HepG2 (cell line): ENCODE results near the gene CHST13. TPM values are rescaled to one million over a fixed set of nuclear protein-coding genes. Genes with fewer than 3 reads are reported as not detected.

ENCODE experiments used
- CCAR2 ChIP-seq: fragments of 200-400 bp; formaldehyde crosslinking; optimal IDR thresholded peaks from 2 replicates; pipeline ENCODE3; 2018; ENCODE audit warnings: low read depth, mild to moderate bottlenecking, low read length, moderate library complexity
- CREB3 ChIP-seq: sonication (generic); formaldehyde crosslinking; IDR thresholded peaks from 2 replicates; pipeline ENCODE4 v1.5.0; 2020; ENCODE audit warnings: missing genetic modification reagents
- CREM ChIP-seq, 2 experiments: sonication (generic) in 1 of 2; formaldehyde crosslinking in 1 of 2; IDR thresholded peaks; 2 replicates each; pipeline versions ENCODE4 v1.4.0 to v1.6.1; 2016 to 2020; ENCODE audit warnings: antibody characterized with exemption in 1 of 2, mild to moderate bottlenecking in 1 of 2, missing genetic modification reagents in 1 of 2
- ERF ChIP-seq: IDR thresholded peaks from 2 replicates; pipeline ENCODE4 v1.6.1; 2018; ENCODE audit warnings: missing biosample characterization, missing genetic modification reagents
- FOXJ3 ChIP-seq: sonication (generic); formaldehyde crosslinking; IDR thresholded peaks from 2 replicates; pipeline ENCODE4 v1.4.0; 2020; ENCODE audit warnings: missing genetic modification reagents, mild to moderate bottlenecking, borderline replicate concordance
- KAT8 ChIP-seq: IDR thresholded peaks from 2 replicates; pipeline ENCODE4 v1.6.1; 2016; ENCODE audit warnings: missing genetic modification reagents, missing compliant biosample characterization
- KLF12 ChIP-seq: sonication (generic); formaldehyde crosslinking; IDR thresholded peaks from 2 replicates; pipeline ENCODE4 v1.4.0; 2020; ENCODE audit warnings: missing genetic modification reagents, borderline replicate concordance
- MXD4 ChIP-seq: IDR thresholded peaks from 2 replicates; pipeline ENCODE4 v1.6.1; 2016; ENCODE audit warnings: mild to moderate bottlenecking, missing biosample characterization, missing genetic modification reagents
- SIX1 ChIP-seq: sonication (generic); formaldehyde crosslinking; IDR thresholded peaks from 2 replicates; pipeline ENCODE4 v1.4.0; 2020; ENCODE audit warnings: missing genetic modification reagents, borderline replicate concordance
- STAT6 ChIP-seq: sonication (generic); formaldehyde crosslinking; IDR thresholded peaks from 2 replicates; pipeline ENCODE4 v1.4.0; 2020; ENCODE audit warnings: missing genetic modification reagents, mild to moderate bottlenecking, borderline replicate concordance
- ZNF501 ChIP-seq: sonication (generic); formaldehyde crosslinking; IDR thresholded peaks from 2 replicates; pipeline ENCODE4 v1.5.1; 2020; ENCODE audit warnings: mild to moderate bottlenecking, moderate library complexity, missing genetic modification reagents
- ZNF512 ChIP-seq: sonication (generic); formaldehyde crosslinking; IDR thresholded peaks from 2 replicates; pipeline ENCODE4 v1.4.0; 2020; ENCODE audit warnings: mild to moderate bottlenecking, missing genetic modification reagents
- ZNF512B ChIP-seq: sonication (generic); formaldehyde crosslinking; IDR thresholded peaks from 2 replicates; pipeline ENCODE4 v1.5.1; 2020; ENCODE audit warnings: missing genetic modification reagents, mild to moderate bottlenecking, borderline replicate concordance
- ZNF605 ChIP-seq: sonication (generic); formaldehyde crosslinking; IDR thresholded peaks from 2 replicates; pipeline ENCODE4 v1.8.0; 2022; ENCODE audit warnings: mild to moderate bottlenecking, missing genetic modification reagents
- polyA plus RNA-seq, 8 experiments: library from polyadenylated mRNA; depleted of rRNA in 3 of 8; stranded (reverse) in 7 of 8; unstranded in 1 of 8; fragments of >200 nt; fragmentation: Illumina TruSeq in 4 of 8; extraction: Trizol in 4 of 8; gene quantifications; 2 replicates each; pipeline versions ENCODE4 v1.2.1 to v1.2.3, GENCODE V29; 2011 to 2016; ENCODE audit warnings: low read depth in 4 of 8, missing spikeins in 1 of 8, mixed read lengths in 1 of 8; ENCODE audit not compliant: insufficient read depth in 1 of 8
- total RNA-seq, 5 experiments: library from RNA; depleted of rRNA; stranded (reverse); fragments of >200 nt; fragmentation: Illumina TruSeq; extraction: Trizol; gene quantifications; 2 replicates each; pipeline ENCODE4 v1.2.3, GENCODE V29; 2016; ENCODE audit warnings: low read depth in 1 of 5

The CHST13 gene
- total and polyA plus RNA-seq, 2 of the 13 experiments (the other 11 are each of a cell fraction or from before 2014, with no cell fraction given) = 32.0 to 43.1 TPM

- TF ChIP-seq KLF12 (CRISPR knock-in tag) (no peak), ZNF501 (CRISPR knock-in tag) (peak; percentile 92), CREM (IDR thresholded peaks at IDR 0.05) (peak; percentile 68), CREM (CRISPR knock-in tag; IDR thresholded peaks at IDR 0.05) (no peak), STAT6 (CRISPR knock-in tag) (peak; percentile 62), CCAR2 (no peak), KAT8 (CRISPR knock-in tag) (peak; percentile 53), FOXJ3 (CRISPR knock-in tag) (peak; percentile 91; the same call in 1 of the 2 replicates), ZNF512B (CRISPR knock-in tag) (0 out of 2 replicates have a peak, but pooled peaks have one; percentile 78), ZNF512 (CRISPR knock-in tag) (no peak), MXD4 (peak; percentile 76; the same call in 1 of the 2 replicates), ZNF605 (CRISPR knock-in tag) (peak; percentile 62; the same call in 1 of the 2 replicates), CREB3 (CRISPR knock-in tag) (0 out of 2 replicates have a peak, but pooled peaks have one; percentile 41), ERF (CRISPR knock-in tag) (peak; percentile 81), SIX1 (peak; percentile 45; the same call in 1 of the 2 replicates)
Measured at GRCh38 chr3:126528800-126529541, 5.0 kb downstream of the CHST13 start (continued).
